Lower leg skin (tissue), 4 donors: ENCODE data around the gene ODF4. TPM values are rescaled to one million over a fixed set of nuclear protein-coding genes. Genes with fewer than 3 reads are reported as not detected.
A peak's percentile ranks its signal among the peaks of the same experiment; 100 is the strongest.

Source experiments
- DNase-seq, 2 donors: peaks; one replicate each; pipeline ENCODE4 v3.0.0-alpha.2; 2019; ENCODE audit warnings: low spot score in 2 of 2
- H3K4me3 ChIP-seq: fragments of 200-600 bp; sonication (generic); 2 replicates; pipeline ENCODE4 v1.5.1; 2017; ENCODE audit warnings: mild to moderate bottlenecking, low read depth; ENCODE audit not compliant: poor library complexity, severe bottlenecking
- CTCF ChIP-seq, 3 donors: fragments of 450-650 bp; IDR thresholded peaks; one replicate each; pipeline ENCODE4 v1.5.1; 2016; ENCODE audit warnings: antibody characterized with exemption in 3 of 3, mild to moderate bottlenecking in 3 of 3, moderate library complexity in 2 of 3
- POLR2A ChIP-seq, 2 donors: fragments of 450-650 bp; IDR thresholded peaks; one replicate each; pipeline ENCODE4 v1.6.1; 2016 to 2017; ENCODE audit warnings: antibody characterized with exemption in 2 of 2, mild to moderate bottlenecking in 1 of 2, moderate library complexity in 1 of 2
- WGBS, 2 donors: methylation state at CpG; one replicate each; pipeline ENCODE4 v1.1.5; 2018; 5-methylcytosine and 5-hydroxymethylcytosine counted together
- intact Hi-C: fragments of 100-400 bp; cut with DNase I; formaldehyde crosslinking; loops from one replicate; pipeline ENCODE4 v1.15.0; 2023; ENCODE audit warnings: low total_unique reads
- total RNA-seq, 4 donors: library from RNA; depleted of rRNA; stranded (reverse); fragments of >200 nt; gene quantifications; one replicate each; pipeline ENCODE4 v1.1.0, GENCODE V29; 2016

The ODF4 gene
- total RNA-seq, 4 donors from 2014 or later, result not detected

GRCh38 chr17:8382880-8383142, 43.2 kb downstream of the ODF4 start:
- no peak for TF ChIP-seq CTCF (IDR thresholded peaks at IDR 0.05)
- no peak for TF ChIP-seq POLR2A (IDR thresholded peaks at IDR 0.05)
- DNase-seq, result no peak
- 0 to 1% methylated on average over 15 of the region's 15 CpGs for WGBS, 2 donors
- peak overlapping the region; percentile 75 for H3K4me3 ChIP-seq
- intact Hi-C loops, result no loop called here

- intact Hi-C loops, result no loop called here
- WGBS, 2 donors, result 0 to 1% methylated on average over 22 to 29 of the region's 55 CpGs
- peak; percentile 99 for DNase-seq
- TF ChIP-seq CTCF (IDR thresholded peaks at IDR 0.05), result peak in 1 of 3 donors; percentile 98
- TF ChIP-seq POLR2A (IDR thresholded peaks at IDR 0.05), result peak in 1 of 2 donors; percentile 61
- peak within 1 kb of the TSS; percentile 79 for H3K4me3 ChIP-seq
These were observed 43.6 kb downstream of the ODF4 start, which contains the start of gene RPL26 for GRCh38 chr17:8383143-8383822. TSS of gene RPL26 (minus strand) at chr17:8383193. CDS start at chr17:8382310, 883 bp downstream.

- no peak overlapping the region for H3K4me3 ChIP-seq
- intact Hi-C loops, result no loop called here
- no peak for DNase-seq
- TF ChIP-seq CTCF (IDR thresholded peaks at IDR 0.05) (no peak), POLR2A (IDR thresholded peaks at IDR 0.05) (no peak)
- WGBS, 2 donors, result 72 to 75% methylated on average over 12 of the region's 12 CpGs
These were observed 45.2 kb downstream of the ODF4 start for GRCh38 chr17:8384801-8385378.

GRCh38 chr17:8386841-8387240, 47.2 kb downstream of the ODF4 start:
- 54 to 68% methylated on average over 6 of the region's 6 CpGs for WGBS, 2 donors
- intact Hi-C loops, result no loop called here

GRCh38 chr17:8387914-8388651, 48.4 kb downstream of the ODF4 start:
- no peak overlapping the region for H3K4me3 ChIP-seq
- no peak for DNase-seq
- 80 to 82% methylated on average over 7 of the region's 7 CpGs for WGBS, 2 donors
- TF ChIP-seq POLR2A (IDR thresholded peaks at IDR 0.05) (no peak), CTCF (IDR thresholded peaks at IDR 0.05) (no peak)
- intact Hi-C loops, result no loop called here

More at GRCh38 chr17:8386841-8387240, 47.2 kb downstream of the ODF4 start:
- TF ChIP-seq CTCF (IDR thresholded peaks at IDR 0.05) (no peak), POLR2A (IDR thresholded peaks at IDR 0.05) (no peak)
- H3K4me3 ChIP-seq, result no peak overlapping the region
- DNase-seq, result no peak
